Astrocyte (in vitro differentiated cells and primary cell): Measurements from ENCODE around the gene TMEM238L. TPM values are rescaled to one million over a fixed set of nuclear protein-coding genes. Genes with fewer than 3 reads are reported as not detected.

Experiments
- DNase-seq: peaks from one replicate; pipeline ENCODE4 v3.0.0-alpha.2; 2010; ENCODE audit warnings: low read depth
- FAIRE-seq: peaks from 2 replicates; lab custom pipeline; 2011; peaks lifted over from hg19 to GRCh38; lab: Jason Lieb, UNC
- H2AFZ ChIP-seq: 2 replicates; pipeline ENCODE4 v1.6.0; 2012; ENCODE audit warnings: low read depth, low read length, inconsistent platforms
- H3K27ac ChIP-seq: 2 replicates; pipeline ENCODE4 v1.5.1; 2011; ENCODE audit warnings: low read depth, low read length, inconsistent platforms
- H3K27me3 ChIP-seq: 2 replicates; pipeline ENCODE4 v1.6.0; 2011; ENCODE audit warnings: low read length, inconsistent platforms; ENCODE audit not compliant: insufficient read depth
- H3K36me3 ChIP-seq: 2 replicates; pipeline ENCODE4 v1.5.1; 2011; ENCODE audit warnings: low read length, inconsistent platforms; ENCODE audit not compliant: insufficient read depth
- H3K4me1 ChIP-seq: 2 replicates; pipeline ENCODE4 v1.5.1; 2011; ENCODE audit warnings: low read length, inconsistent platforms; ENCODE audit not compliant: insufficient read depth
- H3K4me2 ChIP-seq: 2 replicates; pipeline ENCODE4 v1.6.0; 2012; ENCODE audit warnings: low read length, inconsistent platforms
- H3K4me3 ChIP-seq: 2 replicates; pipeline ENCODE4 v1.5.1; 2011; ENCODE audit warnings: low read depth, mild to moderate bottlenecking, low read length, inconsistent platforms; ENCODE audit not compliant: insufficient read depth
- H3K79me2 ChIP-seq: 2 replicates; pipeline ENCODE4 v1.6.0; 2012; ENCODE audit warnings: mild to moderate bottlenecking, low read length, inconsistent platforms; ENCODE audit not compliant: insufficient read depth
- H3K9ac ChIP-seq: 2 replicates; pipeline ENCODE4 v1.6.0; 2012; ENCODE audit warnings: mild to moderate bottlenecking, low read length, inconsistent platforms
- H3K9me3 ChIP-seq: 2 replicates; pipeline ENCODE4 v1.5.1; 2012; ENCODE audit warnings: low read depth, mild to moderate bottlenecking, low read length, inconsistent platforms; ENCODE audit not compliant: insufficient read depth
- H4K20me1 ChIP-seq: 2 replicates; pipeline ENCODE4 v1.6.0; 2012; ENCODE audit warnings: low read length, inconsistent platforms; ENCODE audit not compliant: insufficient read depth
- H3K27ac Mint-ChIP-seq: one replicate; pipeline ENCODE4 v1.8.0; 2021; ENCODE audit warnings: mild to moderate bottlenecking, mixed read lengths; ENCODE audit not compliant: unreplicated experiment
- H3K27me3 Mint-ChIP-seq: one replicate; pipeline ENCODE4 v1.8.0; 2021; ENCODE audit warnings: low read depth, mixed read lengths; ENCODE audit not compliant: unreplicated experiment
- H3K36me3 Mint-ChIP-seq: one replicate; pipeline ENCODE4 v1.8.0; 2021; ENCODE audit warnings: low read depth, mixed read lengths; ENCODE audit not compliant: unreplicated experiment
- H3K4me1 Mint-ChIP-seq: one replicate; pipeline ENCODE4 v1.8.0; 2021; ENCODE audit warnings: low read depth, mixed read lengths; ENCODE audit not compliant: unreplicated experiment
- H3K4me3 Mint-ChIP-seq: one replicate; pipeline ENCODE4 v1.8.0; 2021; ENCODE audit warnings: mild to moderate bottlenecking, moderate library complexity, mixed read lengths; ENCODE audit not compliant: unreplicated experiment
- H3K9me3 Mint-ChIP-seq: one replicate; pipeline ENCODE4 v1.8.0; 2021; ENCODE audit warnings: mild to moderate bottlenecking, mixed read lengths; ENCODE audit not compliant: unreplicated experiment
- CTCF ChIP-seq: IDR thresholded peaks from 2 replicates; pipeline ENCODE4 v1.5.1; 2011; ENCODE audit warnings: low read depth, mild to moderate bottlenecking, inconsistent platforms, low read length, moderate library complexity; ENCODE audit not compliant: insufficient read depth
- EZH2 ChIP-seq: IDR thresholded peaks from 2 replicates; pipeline ENCODE4 v1.6.1; 2012; ENCODE audit warnings: mild to moderate bottlenecking, low read length, inconsistent platforms; ENCODE audit not compliant: insufficient read depth
- total RNA-seq: library from RNA; stranded (reverse); gene quantifications from 2 replicates; pipeline ENCODE4 v1.2.1, GENCODE V29; 2021

TMEM238L gene
- total RNA-seq, 1 donor from 2014 or later = not detected

- no peak for DNase-seq
- H3K27ac ChIP-seq = no peak overlapping the region
- H3K27me3 Mint-ChIP-seq = peaks cover 6% of the 10 kb centered on the region
- no peaks in the 10 kb centered on the region for H3K27me3 ChIP-seq
- H3K9me3 ChIP-seq = no peaks in the 10 kb centered on the region
- H3K4me3 ChIP-seq = no peak overlapping the region
- no peak for FAIRE-seq
- TF ChIP-seq CTCF (no peak), EZH2 (no peak)
- H4K20me1 ChIP-seq = no peaks in the 10 kb centered on the region
- no peaks in the 10 kb centered on the region for H3K36me3 ChIP-seq
- H3K79me2 ChIP-seq = no peaks in the 10 kb centered on the region
- H3K4me1 Mint-ChIP-seq = peaks cover 2% of the 10 kb centered on the region
- H2AFZ ChIP-seq = no peak overlapping the region
- peaks cover 2% of the 10 kb centered on the region for H3K9me3 Mint-ChIP-seq
- H3K27ac Mint-ChIP-seq = no peak overlapping the region
- no peaks in the 10 kb centered on the region for H3K4me1 ChIP-seq
- no peaks in the 10 kb centered on the region for H3K36me3 Mint-ChIP-seq
- no peak overlapping the region for H3K4me2 ChIP-seq
- no peak overlapping the region for H3K9ac ChIP-seq
- no peak overlapping the region for H3K4me3 Mint-ChIP-seq
These were observed 18.6 kb downstream of the TMEM238L start for GRCh38 chr17:10785295-10785694.

- H2AFZ ChIP-seq = no peak overlapping the region
- Mint-ChIP-seq H3K9me3 (peaks cover 4% of the 10 kb centered on the region), H3K36me3 (no peaks in the 10 kb centered on the region), H3K27me3 (no peaks in the 10 kb centered on the region), H3K4me1 (no peaks in the 10 kb centered on the region), H3K27ac (no peak overlapping the region), H3K4me3 (no peak overlapping the region)
- no peaks in the 10 kb centered on the region for H3K36me3 ChIP-seq
- FAIRE-seq (no peak), DNase-seq (no peak)
- H3K4me3 ChIP-seq = no peak overlapping the region
- H3K79me2 ChIP-seq = no peaks in the 10 kb centered on the region
- H3K27ac ChIP-seq = no peak overlapping the region
- no peaks in the 10 kb centered on the region for H3K27me3 ChIP-seq
- TF ChIP-seq EZH2 = no peak
- TF ChIP-seq CTCF = no peak
- H3K9me3 ChIP-seq = no peaks in the 10 kb centered on the region
- H3K4me1 ChIP-seq = no peaks in the 10 kb centered on the region
- no peaks in the 10 kb centered on the region for H4K20me1 ChIP-seq
- H3K4me2 ChIP-seq = no peak overlapping the region
- H3K9ac ChIP-seq = no peak overlapping the region
These were observed 24.3 kb downstream of the TMEM238L start for GRCh38 chr17:10779609-10780008.

- H3K9me3 Mint-ChIP-seq = peaks cover 4% of the 10 kb centered on the region
- no peaks in the 10 kb centered on the region for H4K20me1 ChIP-seq
- FAIRE-seq = no peak
These were observed 26.0 kb downstream of the TMEM238L start for GRCh38 chr17:10777890-10778289.

More at GRCh38 chr17:10777890-10778289, 26.0 kb downstream of the TMEM238L start:
- Mint-ChIP-seq H3K36me3 (no peaks in the 10 kb centered on the region), H3K27me3 (no peaks in the 10 kb centered on the region), H3K4me3 (no peak overlapping the region), H3K27ac (no peak overlapping the region), H3K4me1 (no peaks in the 10 kb centered on the region)
- DNase-seq = no peak
- Histone ChIP-seq H3K4me1 (no peaks in the 10 kb centered on the region), H3K27me3 (no peaks in the 10 kb centered on the region), H3K36me3 (no peaks in the 10 kb centered on the region), H2AFZ (no peak overlapping the region), H3K4me3 (no peak overlapping the region), H3K9ac (no peak overlapping the region), H3K9me3 (no peaks in the 10 kb centered on the region), H3K27ac (no peak overlapping the region), H3K79me2 (no peaks in the 10 kb centered on the region), H3K4me2 (no peak overlapping the region)
- TF ChIP-seq CTCF = no peak
- TF ChIP-seq EZH2 = no peak
